ENCODE data around the gene ABTB2. TPM values are rescaled to one million over a fixed set of nuclear protein-coding genes. Genes with fewer than 3 reads are reported as not detected.

The ABTB2 gene
- total and polyA plus RNA-seq, 9 of the 15 experiments (the other 6 are each of a cell fraction or from before 2014, with no cell fraction given) = 0.03 to 0.18 (median 0.12) TPM; not detected in 2

GRCh38 chr11:34205326-34206035 lies 152.3 kb downstream of the ABTB2 start (continued):
- no peak for TF ChIP-seq E4F1 (CRISPR knock-in tag; IDR thresholded peaks at IDR 0.05; ENCODE audit: borderline replicate concordance)
- 0 out of 2 replicates have a peak, but pooled peaks have one; percentile 39 for TF ChIP-seq TSC22D4 (tag; IDR thresholded peaks at IDR 0.05)

GRCh38 chr11:34204396-34205279 lies 153.2 kb downstream of the ABTB2 start:
- intact Hi-C loops (cut with micrococcal nuclease) (no loop called here), in situ Hi-C loops (cut with MboI) (no loop called here)
- no peak overlapping the region for H3K9ac ChIP-seq (ENCODE audit: insufficient read depth in 1 of 2, low read depth in 2 of 2, low read length in 2 of 2)
- ChIA-PET CTCF (ENCODE audit: low intra/inter-chr PET ratio) (no interaction called here), POLR2A (interaction anchor here (0.6 to 0.8 kb wide), 3 partner anchors 8 to 233 kb away, joined by 3 to 5 read pairs (median 3); no protein-coding TSS in a partner anchor)
- H3K9me3 ChIP-seq (replicated peaks; ENCODE audit: control insufficient read depth, insufficient read depth, low read depth, low read length) = no peaks in the 10 kb centered on the region
- no peaks in the 10 kb centered on the region for H3K36me3 ChIP-seq (ENCODE audit: control insufficient read depth, insufficient read depth, low read length)
- WGBS (ENCODE audit: insufficient coverage, low coverage, missing lambda C conversion rate) = 7% methylated on average over 14 of the region's 19 CpGs
- no TSS peak for BruUV-seq (replicated peaks)
- DNase-seq (ENCODE audit: extremely low read depth in 1 of 4, low spot score in 3 of 4) (no peak), ATAC-seq (no peak; the same call in 1 of the 3 replicates), FAIRE-seq (no peak)
- H2AFZ ChIP-seq (ENCODE audit: low read depth, low read length) = no peak overlapping the region
- 0 out of 2 replicates have a peak, but pooled peaks cover 7% of the 10 kb centered on the region for H4K20me1 ChIP-seq (replicated peaks; ENCODE audit: control insufficient read depth, insufficient read depth, low read length)
- H3K79me2 ChIP-seq (ENCODE audit: control insufficient read depth, insufficient read depth, low read length) = no peaks in the 10 kb centered on the region; the same call in 2 of the 3 replicates
- H3K9me1 ChIP-seq (ENCODE audit: control insufficient read depth, insufficient read depth, low read length) = no peaks in the 10 kb centered on the region
- H3K4me3 ChIP-seq = no peak overlapping the region
- H3K27ac ChIP-seq (ENCODE audit: extremely low read depth, low read depth, low read length) = no peak overlapping the region
- no peak overlapping the region for H3K4me2 ChIP-seq (ENCODE audit: insufficient read depth, low read length)
- H3K4me1 ChIP-seq (replicated peaks in 1 of 2; ENCODE audit: control insufficient read depth in 2 of 2, insufficient read depth in 2 of 2, low read length in 2 of 2) = peaks cover 0 to 9% of the 10 kb centered on the region in 2 experiments; a peak in 3 of 5 replicates
- H3K27me3 ChIP-seq (ENCODE audit: control insufficient read depth in 2 of 2, insufficient read depth in 2 of 2, low read length in 2 of 2) = peaks cover 18 to 40% of the 10 kb centered on the region in 2 experiments; a peak in 4 of 5 replicates
- TF ChIP-seq ZNF57 (CRISPR knock-in tag; IDR thresholded peaks at IDR 0.05) (no peak), ZBED1 (IDR thresholded peaks at IDR 0.05) (no peak), OTX1 (CRISPR knock-in tag; IDR thresholded peaks at IDR 0.05) (no peak), HNRNPL (IDR thresholded peaks at IDR 0.05; ENCODE audit: low read depth, low read length) (no peak), ZBTB43 (CRISPR knock-in tag; IDR thresholded peaks at IDR 0.05) (no peak), NCOA4 (IDR thresholded peaks at IDR 0.05; ENCODE audit: partially characterized antibody) (no peak), KDM4B (IDR thresholded peaks at IDR 0.05; ENCODE audit: borderline replicate concordance in 2 of 2, low read depth in 1 of 2) (no peak), CHD2 (IDR thresholded peaks at IDR 0.05; ENCODE audit: low read depth, low read length) (no peak), MCM7 (IDR thresholded peaks at IDR 0.05) (no peak), MEIS2 (IDR thresholded peaks at IDR 0.05; ENCODE audit: partially characterized antibody) (no peak), MITF (IDR thresholded peaks at IDR 0.05) (no peak)

All from K562 (cell line).